HG03064 (cell line): Measurements from ENCODE around the gene PGD.
"Not testable (repeated sequence)": the region's sequence is repeated elsewhere in the genome, so short reads cannot be mapped to it uniquely, and the experiment has no call there.

Experiments
- ATAC-seq: cut with Tn5 transposase; IDR thresholded peaks from one replicate; pipeline ENCODE4 v1.9.1; 2021; ENCODE audit warnings: low read depth; ENCODE audit not compliant: unreplicated experiment

The PGD gene

GRCh38 chr1:10398278-10398733 lies 558 bp upstream of the PGD start:
- no peak for ATAC-seq

GRCh38 chr1:10399444-10399941 lies 629 bp downstream of the PGD start:
- no peak for ATAC-seq

GRCh38 chr1:10400013-10400412 lies 1.1 kb downstream of the PGD start:
- ATAC-seq = no peak

- ATAC-seq = no peak
Measured at GRCh38 chr1:10401281-10401680, 2.4 kb downstream of the PGD start.

GRCh38 chr1:10402729-10403274 lies 3.9 kb downstream of the PGD start:
- ATAC-seq = no peak

- no peak for ATAC-seq
Measured at GRCh38 chr1:10407201-10407600, 8.3 kb downstream of the PGD start.

GRCh38 chr1:10415211-10415930 lies 16.5 kb downstream of the PGD start:
- ATAC-seq = no peak

- ATAC-seq = not testable (repeated sequence)
Measured at GRCh38 chr1:10415967-10416366, 17.1 kb downstream of the PGD start.

- not testable (repeated sequence) for ATAC-seq
Measured at GRCh38 chr1:10418741-10419140, 19.9 kb downstream of the PGD start.

GRCh38 chr1:10419351-10419750 lies 20.5 kb downstream of the PGD start:
- ATAC-seq = no peak

- ATAC-seq = no peak
Measured at GRCh38 chr1:10421637-10422036, 22.8 kb downstream of the PGD start.

GRCh38 chr1:10424034-10424433 lies 25.2 kb downstream of the PGD start:
- ATAC-seq = no peak

- no peak for ATAC-seq
Measured at GRCh38 chr1:10424651-10425050, 25.8 kb downstream of the PGD start.

GRCh38 chr1:10425826-10426534 lies 27.1 kb downstream of the PGD start:
- ATAC-seq = not testable (repeated sequence)

- not testable (repeated sequence) for ATAC-seq
Measured at GRCh38 chr1:10426535-10426848, 27.6 kb downstream of the PGD start.

- ATAC-seq = no peak
Measured at GRCh38 chr1:10428984-10429383, 30.1 kb downstream of the PGD start.

GRCh38 chr1:10429868-10430215 lies 31.0 kb downstream of the PGD start:
- ATAC-seq = no peak

- ATAC-seq = peak; percentile 62
Measured at GRCh38 chr1:10430216-10431069, 31.6 kb downstream of the PGD start, which contains the start of gene CENPS. CENPS (plus strand) TSS chr1:10430433; CDS start chr1:10430518, 85 bp downstream.

GRCh38 chr1:10431070-10431730 lies 32.3 kb downstream of the PGD start:
- no peak for ATAC-seq
